GM23338 (cell line): ENCODE results near the gene LENEP. TPM values are rescaled to one million over a fixed set of nuclear protein-coding genes. Genes with fewer than 3 reads are reported as not detected.

ENCODE experiments used
- ATAC-seq: fragments of 200-7000 bp; cut with Tn5 transposase; 3 replicates; pipeline ENCODE4 v1.9.1; 2020
- DNase-seq: peaks from one replicate; pipeline ENCODE4 v3.0.0-alpha.2; 2015; ENCODE audit warnings: low spot score
- H2AFZ ChIP-seq: fragments of 200-600 bp; sonication (generic); 2 replicates; pipeline ENCODE4 v1.8.0; 2016; ENCODE audit warnings: antibody characterized with exemption, mild to moderate bottlenecking, moderate library complexity
- H3F3A ChIP-seq: fragments of 200-600 bp; sonication (generic); replicated peaks from 2 replicates; pipeline ENCODE4 v1.8.0; 2017; ENCODE audit warnings: antibody characterized with exemption, mixed run types, low read depth
- H3K27ac ChIP-seq: fragments of 200-600 bp; sonication (generic); 2 replicates; pipeline ENCODE4 v1.6.1; 2016; ENCODE audit warnings: low read depth
- H3K27me3 ChIP-seq: fragments of 200-600 bp; sonication (generic); 2 replicates; pipeline ENCODE4 v1.8.0; 2016; ENCODE audit warnings: mild to moderate bottlenecking, mixed run types, moderate library complexity; ENCODE audit not compliant: insufficient read depth
- H3K36me3 ChIP-seq: fragments of 200-600 bp; sonication (generic); 2 replicates; pipeline ENCODE4 v1.8.0; 2016; ENCODE audit warnings: mild to moderate bottlenecking; ENCODE audit not compliant: insufficient read depth
- H3K4me1 ChIP-seq: fragments of 200-600 bp; sonication (generic); 2 replicates; pipeline ENCODE4 v1.8.0; 2016; ENCODE audit warnings: mild to moderate bottlenecking, moderate library complexity; ENCODE audit not compliant: insufficient read depth
- H3K4me2 ChIP-seq: fragments of 200-600 bp; sonication (generic); 2 replicates; pipeline ENCODE4 v1.7.1; 2017; ENCODE audit warnings: mixed run types
- H3K4me3 ChIP-seq: fragments of 200-600 bp; sonication (generic); 2 replicates; pipeline ENCODE4 v1.6.1; 2016; ENCODE audit warnings: mixed run types
- H3K79me2 ChIP-seq: fragments of 200-600 bp; sonication (generic); replicated peaks from 2 replicates; pipeline ENCODE4 v1.8.0; 2017; ENCODE audit warnings: mild to moderate bottlenecking; ENCODE audit not compliant: insufficient read depth
- H3K9me2 ChIP-seq: fragments of 200-600 bp; sonication (generic); 2 replicates; pipeline ENCODE4 v1.8.0; 2017; ENCODE audit not compliant: insufficient read depth
- H4K20me1 ChIP-seq: fragments of 200-600 bp; sonication (generic); replicated peaks from 2 replicates; pipeline ENCODE4 v1.8.0; 2017; ENCODE audit warnings: mild to moderate bottlenecking; ENCODE audit not compliant: insufficient read depth
- H3K27ac Mint-ChIP-seq: 2 replicates; pipeline ENCODE4 v1.8.0; 2020; ENCODE audit warnings: inconsistent platforms, mild to moderate bottlenecking, moderate library complexity, mixed read lengths
- H3K27me3 Mint-ChIP-seq: 3 replicates; pipeline ENCODE4 v1.8.0; 2022; ENCODE audit warnings: low read depth, mild to moderate bottlenecking, moderate library complexity, mixed read lengths, inconsistent platforms; ENCODE audit not compliant: insufficient read depth, poor library complexity
- H3K36me3 Mint-ChIP-seq: 3 replicates; pipeline ENCODE4 v1.8.0; 2021; ENCODE audit warnings: low read depth, mild to moderate bottlenecking, inconsistent platforms, moderate library complexity, mixed read lengths
- H3K4me1 Mint-ChIP-seq: 3 replicates; pipeline ENCODE4 v1.8.0; 2020; ENCODE audit warnings: mild to moderate bottlenecking, inconsistent platforms, mixed read lengths
- H3K4me3 Mint-ChIP-seq: 3 replicates; pipeline ENCODE4 v1.8.0; 2021; ENCODE audit warnings: moderate library complexity, mild to moderate bottlenecking, inconsistent platforms, mixed read lengths
- H3K9me3 Mint-ChIP-seq: 3 replicates; pipeline ENCODE4 v1.8.0; 2020; ENCODE audit warnings: moderate library complexity, mild to moderate bottlenecking, inconsistent platforms, mixed read lengths
- CREB1 ChIP-seq: fragments of 250-450 bp; sonication (Bioruptor Pico); IDR thresholded peaks from 2 replicates; pipeline ENCODE4 v1.5.0; 2020; ENCODE audit warnings: low read depth, mild to moderate bottlenecking, moderate library complexity
- ETS1 ChIP-seq: IDR thresholded peaks from 2 replicates; pipeline ENCODE4 v1.6.1; 2016; ENCODE audit warnings: antibody characterized with exemption
- EZH2 ChIP-seq: fragments of 200-600 bp; sonication (generic); IDR thresholded peaks from one replicate; pipeline ENCODE4 v1.8.0; 2017; ENCODE audit warnings: antibody characterized with exemption, mild to moderate bottlenecking, low read depth; ENCODE audit not compliant: unreplicated experiment
- EZH2phosphoT487 ChIP-seq: fragments of 200-600 bp; sonication (generic); IDR thresholded peaks from one replicate; pipeline ENCODE4 v1.8.1; 2018; ENCODE audit warnings: antibody characterized with exemption; ENCODE audit not compliant: unreplicated experiment
- JUNB ChIP-seq: IDR thresholded peaks from one replicate; pipeline ENCODE4 v1.6.1; 2016; ENCODE audit warnings: antibody characterized with exemption; ENCODE audit not compliant: unreplicated experiment
- NANOG ChIP-seq: IDR thresholded peaks from 2 replicates; pipeline ENCODE4 v1.6.1; 2016; ENCODE audit warnings: antibody characterized with exemption, borderline replicate concordance
- POLR2AphosphoS5 ChIP-seq: IDR thresholded peaks from 2 replicates; pipeline ENCODE4 v1.6.1; 2016; ENCODE audit warnings: antibody characterized with exemption, low read depth
- REST ChIP-seq: IDR thresholded peaks from one replicate; pipeline ENCODE4 v1.6.1; 2018; ENCODE audit warnings: antibody characterized with exemption; ENCODE audit not compliant: unreplicated experiment
- STAT1 ChIP-seq: IDR thresholded peaks from one replicate; pipeline ENCODE4 v1.6.1; 2016; ENCODE audit warnings: antibody characterized with exemption; ENCODE audit not compliant: unreplicated experiment
- ZNF114 ChIP-seq: fragments of 250-450 bp; sonication (Bioruptor Pico); IDR thresholded peaks from 2 replicates; pipeline ENCODE4 v1.5.0; 2020; ENCODE audit warnings: mild to moderate bottlenecking, moderate library complexity
- ZNF331 ChIP-seq: fragments of 250-450 bp; sonication (Bioruptor Pico); IDR thresholded peaks from 2 replicates; pipeline ENCODE4 v1.5.0; 2020; ENCODE audit warnings: low read depth, mild to moderate bottlenecking, moderate library complexity
- polyA plus RNA-seq: library from polyadenylated mRNA; unstranded; fragments of >200 nt; fragmentation: Nextera tagmentation; extraction: Ambion mirVana; gene quantifications from 2 replicates; pipeline ENCODE4 v1.2.1, GENCODE V29; 2016
- total RNA-seq: library from RNA; depleted of rRNA; stranded (reverse); fragments of >200 nt; shearing (Covaris generic); gene quantifications from 2 replicates; pipeline ENCODE4 v1.2.3, GENCODE V29; 2014
- TF ChIP-seq, protein P1 (sequence below): fragments of 250-450 bp; sonication (Bioruptor Pico); IDR thresholded peaks from 2 replicates; pipeline ENCODE4 v1.5.0; 2020; ENCODE audit warnings: mild to moderate bottlenecking, moderate library complexity
- TF ChIP-seq, protein P2 (sequence below), 2 experiments: fragments of 200-600 bp in 1 of 2; sonication (generic) in 1 of 2; conservative IDR thresholded peaks; 2 replicates each; pipeline versions ENCODE4 v1.5.1 to v1.6.1; 2016 to 2017; ENCODE audit warnings: antibody characterized with exemption in 2 of 2, low read depth in 2 of 2, mild to moderate bottlenecking in 2 of 2, moderate library complexity in 1 of 2

Gene LENEP
- total and polyA plus RNA-seq, 2 experiments from 2014 or later = 1.6 TPM; not detected in 1

DNA sequence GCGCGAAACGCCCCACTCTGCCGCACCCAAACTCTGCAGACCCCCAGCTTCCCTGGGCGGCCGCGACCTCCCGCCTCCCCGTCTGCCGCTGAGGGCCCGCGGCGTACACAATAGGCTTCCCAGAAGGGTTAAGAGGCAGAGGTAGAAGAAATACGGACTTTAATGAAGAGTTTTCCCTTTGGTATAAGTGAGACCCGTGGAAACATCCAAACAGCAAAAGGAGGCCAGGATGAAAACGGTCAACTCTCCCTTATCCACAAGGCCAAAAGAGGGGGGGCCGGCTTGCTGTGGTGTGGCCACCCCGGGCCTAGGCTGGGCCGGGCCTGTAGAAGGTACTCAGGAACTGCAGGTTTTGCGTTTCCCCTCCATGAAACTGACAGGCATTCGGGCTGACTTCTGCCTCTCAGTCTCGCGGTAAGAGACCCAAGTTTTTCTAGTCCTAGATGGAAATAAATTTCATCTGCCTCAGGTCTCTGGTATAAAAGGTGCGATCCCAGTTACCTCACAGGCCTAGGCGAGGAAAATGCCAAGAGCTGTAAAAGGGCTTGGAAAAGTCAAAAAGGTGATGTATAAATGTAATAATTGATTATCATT, 31.1 kb upstream of the LENEP start:
- H3F3A ChIP-seq = peaks cover 52% of the 10 kb centered on the region
- no peaks in the 10 kb centered on the region for H3K9me2 ChIP-seq
- peaks cover 39% of the 10 kb centered on the region for H3K4me1 Mint-ChIP-seq
- H3K4me3 Mint-ChIP-seq = peak overlapping the region; percentile 81
- H4K20me1 ChIP-seq = peaks cover 30% of the 10 kb centered on the region
- H3K4me1 ChIP-seq = peaks cover 35% of the 10 kb centered on the region
- H3K27ac ChIP-seq = peak overlapping the region; percentile 97
- peak overlapping the region; percentile 91 for H3K4me2 ChIP-seq
- 0 out of 2 replicates have a peak overlapping the region, but pooled peaks have one; percentile 43 for H2AFZ ChIP-seq
- ATAC-seq (peak; percentile 18), DNase-seq (peak; percentile 60)
- TF ChIP-seq JUNB (no peak), POLR2AphosphoS5 (no peak), CREB1 (CRISPR knock-in tag) (no peak), NANOG (no peak), ETS1 (no peak), ZNF114 (CRISPR knock-in tag) (no peak), STAT1 (no peak), ZNF331 (CRISPR knock-in tag) (no peak), EZH2 (no peak), REST (no peak), EZH2phosphoT487 (no peak)
- TF ChIP-seq, protein P1, sequence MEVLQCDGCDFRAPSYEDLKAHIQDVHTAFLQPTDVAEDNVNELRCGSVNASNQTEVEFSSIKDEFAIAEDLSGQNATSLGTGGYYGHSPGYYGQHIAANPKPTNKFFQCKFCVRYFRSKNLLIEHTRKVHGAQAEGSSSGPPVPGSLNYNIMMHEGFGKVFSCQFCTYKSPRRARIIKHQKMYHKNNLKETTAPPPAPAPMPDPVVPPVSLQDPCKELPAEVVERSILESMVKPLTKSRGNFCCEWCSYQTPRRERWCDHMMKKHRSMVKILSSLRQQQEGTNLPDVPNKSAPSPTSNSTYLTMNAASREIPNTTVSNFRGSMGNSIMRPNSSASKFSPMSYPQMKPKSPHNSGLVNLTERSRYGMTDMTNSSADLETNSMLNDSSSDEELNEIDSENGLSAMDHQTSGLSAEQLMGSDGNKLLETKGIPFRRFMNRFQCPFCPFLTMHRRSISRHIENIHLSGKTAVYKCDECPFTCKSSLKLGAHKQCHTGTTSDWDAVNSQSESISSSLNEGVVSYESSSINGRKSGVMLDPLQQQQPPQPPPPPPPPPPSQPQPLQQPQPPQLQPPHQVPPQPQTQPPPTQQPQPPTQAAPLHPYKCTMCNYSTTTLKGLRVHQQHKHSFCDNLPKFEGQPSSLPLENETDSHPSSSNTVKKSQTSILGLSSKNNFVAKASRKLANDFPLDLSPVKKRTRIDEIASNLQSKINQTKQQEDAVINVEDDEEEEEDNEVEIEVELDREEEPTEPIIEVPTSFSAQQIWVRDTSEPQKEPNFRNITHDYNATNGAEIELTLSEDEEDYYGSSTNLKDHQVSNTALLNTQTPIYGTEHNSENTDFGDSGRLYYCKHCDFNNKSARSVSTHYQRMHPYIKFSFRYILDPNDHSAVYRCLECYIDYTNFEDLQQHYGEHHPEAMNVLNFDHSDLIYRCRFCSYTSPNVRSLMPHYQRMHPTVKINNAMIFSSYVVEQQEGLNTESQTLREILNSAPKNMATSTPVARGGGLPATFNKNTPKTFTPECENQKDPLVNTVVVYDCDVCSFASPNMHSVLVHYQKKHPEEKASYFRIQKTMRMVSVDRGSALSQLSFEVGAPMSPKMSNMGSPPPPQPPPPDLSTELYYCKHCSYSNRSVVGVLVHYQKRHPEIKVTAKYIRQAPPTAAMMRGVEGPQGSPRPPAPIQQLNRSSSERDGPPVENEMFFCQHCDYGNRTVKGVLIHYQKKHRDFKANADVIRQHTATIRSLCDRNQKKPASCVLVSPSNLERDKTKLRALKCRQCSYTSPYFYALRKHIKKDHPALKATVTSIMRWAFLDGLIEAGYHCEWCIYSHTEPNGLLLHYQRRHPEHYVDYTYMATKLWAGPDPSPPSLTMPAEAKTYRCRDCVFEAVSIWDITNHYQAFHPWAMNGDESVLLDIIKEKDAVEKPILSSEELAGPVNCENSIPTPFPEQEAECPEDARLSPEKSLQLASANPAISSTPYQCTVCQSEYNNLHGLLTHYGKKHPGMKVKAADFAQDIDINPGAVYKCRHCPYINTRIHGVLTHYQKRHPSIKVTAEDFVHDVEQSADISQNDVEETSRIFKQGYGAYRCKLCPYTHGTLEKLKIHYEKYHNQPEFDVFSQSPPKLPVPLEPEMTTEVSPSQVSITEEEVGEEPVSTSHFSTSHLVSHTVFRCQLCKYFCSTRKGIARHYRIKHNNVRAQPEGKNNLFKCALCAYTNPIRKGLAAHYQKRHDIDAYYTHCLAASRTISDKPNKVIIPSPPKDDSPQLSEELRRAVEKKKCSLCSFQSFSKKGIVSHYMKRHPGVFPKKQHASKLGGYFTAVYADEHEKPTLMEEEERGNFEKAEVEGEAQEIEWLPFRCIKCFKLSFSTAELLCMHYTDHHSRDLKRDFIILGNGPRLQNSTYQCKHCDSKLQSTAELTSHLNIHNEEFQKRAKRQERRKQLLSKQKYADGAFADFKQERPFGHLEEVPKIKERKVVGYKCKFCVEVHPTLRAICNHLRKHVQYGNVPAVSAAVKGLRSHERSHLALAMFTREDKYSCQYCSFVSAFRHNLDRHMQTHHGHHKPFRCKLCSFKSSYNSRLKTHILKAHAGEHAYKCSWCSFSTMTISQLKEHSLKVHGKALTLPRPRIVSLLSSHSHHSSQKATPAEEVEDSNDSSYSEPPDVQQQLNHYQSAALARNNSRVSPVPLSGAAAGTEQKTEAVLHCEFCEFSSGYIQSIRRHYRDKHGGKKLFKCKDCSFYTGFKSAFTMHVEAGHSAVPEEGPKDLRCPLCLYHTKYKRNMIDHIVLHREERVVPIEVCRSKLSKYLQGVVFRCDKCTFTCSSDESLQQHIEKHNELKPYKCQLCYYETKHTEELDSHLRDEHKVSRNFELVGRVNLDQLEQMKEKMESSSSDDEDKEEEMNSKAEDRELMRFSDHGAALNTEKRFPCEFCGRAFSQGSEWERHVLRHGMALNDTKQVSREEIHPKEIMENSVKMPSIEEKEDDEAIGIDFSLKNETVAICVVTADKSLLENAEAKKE (CRISPR knock-in tag) = no peak
- TF ChIP-seq, protein P2, sequence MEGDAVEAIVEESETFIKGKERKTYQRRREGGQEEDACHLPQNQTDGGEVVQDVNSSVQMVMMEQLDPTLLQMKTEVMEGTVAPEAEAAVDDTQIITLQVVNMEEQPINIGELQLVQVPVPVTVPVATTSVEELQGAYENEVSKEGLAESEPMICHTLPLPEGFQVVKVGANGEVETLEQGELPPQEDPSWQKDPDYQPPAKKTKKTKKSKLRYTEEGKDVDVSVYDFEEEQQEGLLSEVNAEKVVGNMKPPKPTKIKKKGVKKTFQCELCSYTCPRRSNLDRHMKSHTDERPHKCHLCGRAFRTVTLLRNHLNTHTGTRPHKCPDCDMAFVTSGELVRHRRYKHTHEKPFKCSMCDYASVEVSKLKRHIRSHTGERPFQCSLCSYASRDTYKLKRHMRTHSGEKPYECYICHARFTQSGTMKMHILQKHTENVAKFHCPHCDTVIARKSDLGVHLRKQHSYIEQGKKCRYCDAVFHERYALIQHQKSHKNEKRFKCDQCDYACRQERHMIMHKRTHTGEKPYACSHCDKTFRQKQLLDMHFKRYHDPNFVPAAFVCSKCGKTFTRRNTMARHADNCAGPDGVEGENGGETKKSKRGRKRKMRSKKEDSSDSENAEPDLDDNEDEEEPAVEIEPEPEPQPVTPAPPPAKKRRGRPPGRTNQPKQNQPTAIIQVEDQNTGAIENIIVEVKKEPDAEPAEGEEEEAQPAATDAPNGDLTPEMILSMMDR (conservative IDR thresholded peaks at IDR 0.05; ENCODE audit: low read depth in 2 of 2) = no peak
- peaks cover 32% of the 10 kb centered on the region for H3K36me3 ChIP-seq
- H3K27ac Mint-ChIP-seq = peak overlapping the region; percentile 90
- no peaks in the 10 kb centered on the region for H3K27me3 ChIP-seq
- H3K27me3 Mint-ChIP-seq = peaks cover 14% of the 10 kb centered on the region
- H3K36me3 Mint-ChIP-seq = peaks cover 72% of the 10 kb centered on the region
- H3K9me3 Mint-ChIP-seq = no peaks in the 10 kb centered on the region
- peaks cover 17% of the 10 kb centered on the region for H3K79me2 ChIP-seq
- peak overlapping the region; percentile 92 for H3K4me3 ChIP-seq
